Neural cell (in vitro differentiated cells): ENCODE results near the gene RNU6-1. TPM values are rescaled to one million over a fixed set of nuclear protein-coding genes. Genes with fewer than 3 reads are reported as not detected.

ENCODE experiments used
- H2AFZ ChIP-seq: fragments of 200-600, 300-800 bp; sonication (generic), shearing (Covaris generic); 2 replicates; pipeline ENCODE4 v1.6.0; 2014; ENCODE audit warnings: low read depth, mild to moderate bottlenecking, antibody characterized with exemption, low read length, moderate library complexity
- H3F3A ChIP-seq: fragments of 200-600 bp; shearing (Covaris generic); 2 replicates; pipeline ENCODE4 v1.6.1; 2016; ENCODE audit warnings: mild to moderate bottlenecking, moderate library complexity, mixed read lengths, antibody characterized with exemption, low read length; ENCODE audit not compliant: insufficient read depth, poor library complexity, severe bottlenecking
- H3K27ac ChIP-seq: fragments of 200-600, 300-800 bp; sonication (generic), shearing (Covaris generic); 2 replicates; pipeline ENCODE4 v1.5.1; 2014; ENCODE audit warnings: mild to moderate bottlenecking, low read length, moderate library complexity
- H3K27me3 ChIP-seq: fragments of 300-800, 200-600 bp; sonication (generic), shearing (Covaris generic); 2 replicates; pipeline ENCODE4 v1.6.0; 2014; ENCODE audit warnings: mild to moderate bottlenecking, low read depth, low read length, moderate library complexity; ENCODE audit not compliant: insufficient read depth
- H3K36me3 ChIP-seq: fragments of 300-800, 200-600 bp; sonication (generic), shearing (Covaris generic); 2 replicates; pipeline ENCODE4 v1.5.1; 2014; ENCODE audit warnings: mild to moderate bottlenecking, antibody characterized with exemption, low read length, moderate library complexity; ENCODE audit not compliant: insufficient read depth
- H3K4me2 ChIP-seq: fragments of 300-800, 200-600 bp; sonication (generic), shearing (Covaris generic); 2 replicates; pipeline ENCODE4 v1.6.0; 2014; ENCODE audit warnings: mild to moderate bottlenecking, low read length
- H3K4me3 ChIP-seq: fragments of 300-800, 200-600 bp; sonication (generic), shearing (Covaris generic); 2 replicates; pipeline ENCODE4 v1.5.1; 2014; ENCODE audit warnings: mild to moderate bottlenecking, low read length, moderate library complexity
- H3K79me2 ChIP-seq: fragments of 200-600 bp; shearing (Covaris generic); replicated peaks from 2 replicates; pipeline ENCODE4 v1.6.0; 2014; ENCODE audit warnings: mild to moderate bottlenecking, low read length, moderate library complexity; ENCODE audit not compliant: insufficient read depth
- H3K9ac ChIP-seq: fragments of 300-800, 200-600 bp; sonication (generic), shearing (Covaris generic); 2 replicates; pipeline ENCODE4 v1.6.1; 2016; ENCODE audit warnings: mild to moderate bottlenecking, low read length, mixed read lengths
- H3K9me2 ChIP-seq: fragments of 200-600 bp; shearing (Covaris generic); 2 replicates; pipeline ENCODE4 v1.6.1; 2016; ENCODE audit warnings: mild to moderate bottlenecking, low read length, mixed read lengths; ENCODE audit not compliant: insufficient read depth
- H3K9me3 ChIP-seq: fragments of 200-600, 300-800 bp; sonication (generic), shearing (Covaris generic); 2 replicates; pipeline ENCODE4 v1.6.1; 2016; ENCODE audit warnings: mild to moderate bottlenecking, mixed run types, low read length, moderate library complexity, mixed read lengths
- H4K20me1 ChIP-seq: fragments of 200-600 bp; shearing (Covaris generic); 2 replicates; pipeline ENCODE4 v1.6.1; 2016; ENCODE audit warnings: mild to moderate bottlenecking, mixed run types; ENCODE audit not compliant: insufficient read depth
- CTCF ChIP-seq: fragments of 450-650 bp; IDR thresholded peaks from 2 replicates; pipeline ENCODE4 v1.5.1; 2014; ENCODE audit warnings: antibody characterized with exemption, mild to moderate bottlenecking, moderate library complexity; ENCODE audit not compliant: poor library complexity, severe bottlenecking
- EP300 ChIP-seq: fragments of 450-650 bp; conservative IDR thresholded peaks from 2 replicates; pipeline ENCODE4 v1.6.1; 2014; ENCODE audit warnings: antibody characterized with exemption, mild to moderate bottlenecking, moderate library complexity; ENCODE audit not compliant: poor library complexity, severe bottlenecking
- EZH2 ChIP-seq: fragments of 200-600, 300-800 bp; shearing (Covaris generic), sonication (generic); IDR thresholded peaks from 2 replicates; pipeline ENCODE4 v1.6.1; 2014; ENCODE audit warnings: antibody characterized with exemption, low read length, borderline replicate concordance, mild to moderate bottlenecking; ENCODE audit not compliant: insufficient read depth, poor library complexity, severe bottlenecking
- MXI1 ChIP-seq: fragments of 450-650 bp; conservative IDR thresholded peaks from 2 replicates; pipeline ENCODE4 v1.6.1; 2014; ENCODE audit warnings: antibody characterized with exemption, mild to moderate bottlenecking; ENCODE audit not compliant: poor library complexity, severe bottlenecking
- POLR2AphosphoS5 ChIP-seq: IDR thresholded peaks from 2 replicates; pipeline ENCODE4 v1.6.1; 2012
- RAD21 ChIP-seq: fragments of 450-650 bp; conservative IDR thresholded peaks from 2 replicates; pipeline ENCODE4 v1.6.1; 2014; ENCODE audit warnings: antibody characterized with exemption, mild to moderate bottlenecking, moderate library complexity
- REST ChIP-seq: IDR thresholded peaks from 2 replicates; pipeline ENCODE4 v1.6.1; 2012; ENCODE audit warnings: borderline replicate concordance
- SMC3 ChIP-seq: fragments of 450-650 bp; conservative IDR thresholded peaks from 2 replicates; pipeline ENCODE4 v1.6.1; 2014; ENCODE audit warnings: antibody characterized with exemption, mild to moderate bottlenecking, moderate library complexity; ENCODE audit not compliant: poor library complexity
- TAF1 ChIP-seq: IDR thresholded peaks from 2 replicates; pipeline ENCODE4 v1.6.1; 2012; ENCODE audit warnings: low read depth
- polyA plus RNA-seq: library from polyadenylated mRNA; depleted of rRNA; stranded (reverse); fragments of >200 nt; gene quantifications from 2 replicates; pipeline ENCODE4 v1.2.3, GENCODE V29; 2014

Gene RNU6-1
- polyA plus RNA-seq, 1 donor from 2014 or later, result not detected

GRCh38 chr15:67843092-67843501, 3.3 kb upstream of the RNU6-1 start:
- no peak overlapping the region for H3K4me2 ChIP-seq
- peaks cover 8% of the 10 kb centered on the region for H3K27me3 ChIP-seq
- H3K79me2 ChIP-seq, result no peaks in the 10 kb centered on the region
- no peaks in the 10 kb centered on the region for H3K9me3 ChIP-seq
- no peak overlapping the region for H3K4me3 ChIP-seq
- H2AFZ ChIP-seq, result no peak overlapping the region
- TF ChIP-seq MXI1 (no peak), REST (no peak), POLR2AphosphoS5 (no peak), CTCF (no peak), TAF1 (no peak), EP300 (no peak), RAD21 (no peak), EZH2 (no peak), SMC3 (no peak)
- no peak overlapping the region for H3K9ac ChIP-seq
- no peaks in the 10 kb centered on the region for H4K20me1 ChIP-seq
- no peaks in the 10 kb centered on the region for H3F3A ChIP-seq
- H3K36me3 ChIP-seq, result no peaks in the 10 kb centered on the region
- no peak overlapping the region for H3K27ac ChIP-seq
- no peaks in the 10 kb centered on the region for H3K9me2 ChIP-seq

GRCh38 chr15:67841513-67841762, 1.6 kb upstream of the RNU6-1 start:
- Histone ChIP-seq H3K4me2 (no peak overlapping the region), H3K36me3 (no peaks in the 10 kb centered on the region), H3K9me3 (no peaks in the 10 kb centered on the region), H4K20me1 (no peaks in the 10 kb centered on the region), H3K79me2 (no peaks in the 10 kb centered on the region), H3K27ac (no peak overlapping the region), H3F3A (no peaks in the 10 kb centered on the region), H3K4me3 (peak overlapping the region; percentile 96), H3K9ac (no peak overlapping the region), H3K9me2 (no peaks in the 10 kb centered on the region), H2AFZ (no peak overlapping the region), H3K27me3 (peaks cover 25% of the 10 kb centered on the region)
- TF ChIP-seq CTCF (no peak), RAD21 (no peak)
